Measurements from ENCODE around the gene TAS2R41. TPM values are rescaled to one million over a fixed set of nuclear protein-coding genes. Genes with fewer than 3 reads are reported as not detected.

Gene TAS2R41
- total RNA-seq, 1 experiment from 2014 or later: not detected

- Histone ChIP-seq H3K18ac (ENCODE audit: insufficient read length, low read depth, low read length) (no peak overlapping the region), H3K23me2 (ENCODE audit: insufficient read length, low read depth, low read length, poor library complexity, severe bottlenecking) (peaks cover 2% of the 10 kb centered on the region), H4K8ac (replicated peaks; ENCODE audit: insufficient read length, low read depth, low read length) (no peak overlapping the region), H2BK20ac (ENCODE audit: low read depth, low read length, poor library complexity, severe bottlenecking) (no peak overlapping the region), H2BK12ac (ENCODE audit: insufficient read length, low read depth, low read length) (no peak overlapping the region), H2BK120ac (ENCODE audit: low read depth, low read length, poor library complexity, severe bottlenecking) (no peak overlapping the region), H3K56ac (ENCODE audit: insufficient read length, low read depth, low read length) (no peak overlapping the region), H3K27me3 (ENCODE audit: insufficient read depth, low read length) (no peaks in the 10 kb centered on the region), H2AFZ (ENCODE audit: low read length) (no peak overlapping the region), H4K20me1 (ENCODE audit: control insufficient read depth, insufficient read depth, insufficient read length) (no peaks in the 10 kb centered on the region), H3K4me2 (ENCODE audit: insufficient read depth, insufficient read length, low read length) (no peak overlapping the region), H3K9me3 (ENCODE audit: control insufficient read depth, low read depth, low read length) (no peaks in the 10 kb centered on the region), H3K14ac (ENCODE audit: insufficient read depth, low read length) (no peak overlapping the region), H3T11ph (ENCODE audit: low read length) (no peak overlapping the region), H3K79me1 (ENCODE audit: insufficient read depth, low read depth, low read length, poor library complexity, severe bottlenecking) (no peaks in the 10 kb centered on the region), H3K23ac (ENCODE audit: insufficient read length, low read depth, low read length) (no peak overlapping the region), H2BK15ac (ENCODE audit: low read depth, low read length) (no peak overlapping the region), H3K4me1 (ENCODE audit: insufficient read depth, low read length) (no peaks in the 10 kb centered on the region), H2AK5ac (ENCODE audit: insufficient read length, low read length) (no peak overlapping the region), H3K9ac (ENCODE audit: extremely low read depth, insufficient read length, low read length) (no peak overlapping the region), H3K79me2 (ENCODE audit: insufficient read depth, low read length) (no peaks in the 10 kb centered on the region), H2BK5ac (ENCODE audit: insufficient read length, low read length) (no peak overlapping the region), H4K91ac (ENCODE audit: insufficient read length, low read depth, low read length) (no peak overlapping the region), H3K4ac (ENCODE audit: low read depth, low read length) (no peak overlapping the region), H4K5ac (ENCODE audit: insufficient read length, low read depth, low read length) (no peak overlapping the region), H3K27ac (ENCODE audit: insufficient read length, low read depth, low read length) (no peak overlapping the region)
- Mint-ChIP-seq H3K9me3 (no peaks in the 10 kb centered on the region), H3K27ac (no peak overlapping the region), H3K4me3 (no peak overlapping the region), H3K36me3 (ENCODE audit: insufficient read depth in 1 of 3, low read depth in 3 of 3) (no peaks in the 10 kb centered on the region), H3K4me1 (peaks cover 0 to 3% of the 10 kb centered on the region in 2 experiments; a peak in 1 of 4 replicates), H3K27me3 (ENCODE audit: low read depth) (no peaks in the 10 kb centered on the region; the same call in 1 of the 2 replicates)
- DNase-seq: no peak
- TF ChIP-seq CTCF (conservative IDR thresholded peaks at IDR 0.05): no peak
- WGBS (ENCODE audit: extremely low coverage, insufficient read length, low lambda C conversion rate): no CpG with 5 or more reads among the region's 2 CpGs
These were observed 21.6 kb downstream of the TAS2R41 start for GRCh38 chr7:143499246-143499645.
